Bronchial epithelial cell (primary cell): Measurements from ENCODE around the gene RHBDL1. TPM values are rescaled to one million over a fixed set of nuclear protein-coding genes. Genes with fewer than 3 reads are reported as not detected.

ENCODE experiments used
- DNase-seq: peaks from one replicate; pipeline ENCODE4 v3.0.0-alpha.2; 2010; ENCODE audit warnings: low read depth
- FAIRE-seq: peaks from 2 replicates; lab custom pipeline; 2011; peaks lifted over from hg19 to GRCh38; lab: Jason Lieb, UNC
- H3K27me3 ChIP-seq: 2 replicates; pipeline ENCODE4 v1.5.1; 2011; ENCODE audit warnings: low read length; ENCODE audit not compliant: control insufficient read depth, insufficient read depth
- H3K36me3 ChIP-seq: 2 replicates; pipeline ENCODE4 v1.5.1; 2011; ENCODE audit warnings: low read length; ENCODE audit not compliant: control insufficient read depth, insufficient read depth
- H3K4me3 ChIP-seq: 2 replicates; pipeline ENCODE4 v1.5.1; 2011; ENCODE audit warnings: mild to moderate bottlenecking, low read depth, low read length, control low read depth
- total RNA-seq: library from RNA; depleted of rRNA; stranded (reverse); fragments of >200 nt; gene quantifications from 2 replicates; pipeline ENCODE4 v1.2.1, GENCODE V29; 2014
- TF ChIP-seq, protein P1 (sequence below): IDR thresholded peaks from 2 replicates; pipeline ENCODE4 v1.5.1; 2011; ENCODE audit warnings: mild to moderate bottlenecking, moderate library complexity, low read length, control low read depth, inconsistent platforms; ENCODE audit not compliant: insufficient read depth, severe bottlenecking

Gene RHBDL1
- total RNA-seq, 1 donor from 2014 or later: 14.0 TPM

DNA sequence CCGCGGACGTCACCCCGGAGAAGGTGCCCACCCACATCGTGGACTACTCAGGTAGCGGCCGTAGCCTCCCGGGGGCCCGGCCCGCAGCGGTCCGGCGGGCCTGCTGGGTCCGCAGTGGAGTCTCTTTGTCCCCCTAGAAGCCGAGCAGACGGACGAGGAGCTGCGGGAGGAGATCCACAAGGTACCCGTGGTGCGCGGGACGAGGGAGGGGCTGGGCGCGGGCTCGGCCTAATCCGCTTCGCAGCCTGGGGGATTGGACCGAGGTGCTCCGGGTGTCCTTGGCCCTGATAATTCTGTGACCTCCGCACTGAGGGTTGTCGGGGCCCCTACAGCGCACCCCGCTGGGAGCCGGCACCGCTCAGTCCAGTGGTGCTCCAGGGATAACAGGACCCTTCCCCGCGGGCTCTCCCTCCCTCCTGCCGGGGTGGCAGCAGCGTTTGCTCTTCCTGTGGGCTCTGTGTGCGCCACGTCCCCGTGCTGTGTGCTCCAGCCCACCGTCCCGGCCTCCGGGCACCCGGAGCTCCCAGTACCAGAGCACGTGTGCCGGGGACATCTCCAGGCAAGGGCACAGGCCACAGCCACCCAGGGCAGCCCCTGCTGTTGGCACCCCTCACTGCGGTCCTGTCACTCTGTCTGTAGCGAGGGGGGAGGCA lies 6.8 kb upstream of the RHBDL1 start:
- DNase-seq: no peak
- TF ChIP-seq, protein P1, sequence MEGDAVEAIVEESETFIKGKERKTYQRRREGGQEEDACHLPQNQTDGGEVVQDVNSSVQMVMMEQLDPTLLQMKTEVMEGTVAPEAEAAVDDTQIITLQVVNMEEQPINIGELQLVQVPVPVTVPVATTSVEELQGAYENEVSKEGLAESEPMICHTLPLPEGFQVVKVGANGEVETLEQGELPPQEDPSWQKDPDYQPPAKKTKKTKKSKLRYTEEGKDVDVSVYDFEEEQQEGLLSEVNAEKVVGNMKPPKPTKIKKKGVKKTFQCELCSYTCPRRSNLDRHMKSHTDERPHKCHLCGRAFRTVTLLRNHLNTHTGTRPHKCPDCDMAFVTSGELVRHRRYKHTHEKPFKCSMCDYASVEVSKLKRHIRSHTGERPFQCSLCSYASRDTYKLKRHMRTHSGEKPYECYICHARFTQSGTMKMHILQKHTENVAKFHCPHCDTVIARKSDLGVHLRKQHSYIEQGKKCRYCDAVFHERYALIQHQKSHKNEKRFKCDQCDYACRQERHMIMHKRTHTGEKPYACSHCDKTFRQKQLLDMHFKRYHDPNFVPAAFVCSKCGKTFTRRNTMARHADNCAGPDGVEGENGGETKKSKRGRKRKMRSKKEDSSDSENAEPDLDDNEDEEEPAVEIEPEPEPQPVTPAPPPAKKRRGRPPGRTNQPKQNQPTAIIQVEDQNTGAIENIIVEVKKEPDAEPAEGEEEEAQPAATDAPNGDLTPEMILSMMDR: no peak
- FAIRE-seq: no peak
- Histone ChIP-seq H3K36me3 (peaks cover 26% of the 10 kb centered on the region), H3K4me3 (peak overlapping the region; percentile 98), H3K27me3 (no peaks in the 10 kb centered on the region)

GRCh38 chr16:669666-670065 lies 5.8 kb upstream of the RHBDL1 start:
- Histone ChIP-seq H3K27me3 (no peaks in the 10 kb centered on the region), H3K4me3 (no peak overlapping the region), H3K36me3 (peaks cover 31% of the 10 kb centered on the region)
- no peak for DNase-seq
- TF ChIP-seq, protein P1: no peak
- FAIRE-seq: no peak

- DNase-seq: no peak
- TF ChIP-seq, protein P1: no peak
- Histone ChIP-seq H3K36me3 (peaks cover 31% of the 10 kb centered on the region), H3K4me3 (no peak overlapping the region), H3K27me3 (no peaks in the 10 kb centered on the region)
- no peak for FAIRE-seq
These were observed 4.8 kb upstream of the RHBDL1 start for GRCh38 chr16:670485-671352.

GRCh38 chr16:671353-672131 lies 3.9 kb upstream of the RHBDL1 start:
- H3K36me3 ChIP-seq: peaks cover 31% of the 10 kb centered on the region
- H3K27me3 ChIP-seq: no peaks in the 10 kb centered on the region
- TF ChIP-seq, protein P1: no peak
- FAIRE-seq (no peak), DNase-seq (no peak)
- H3K4me3 ChIP-seq: no peak overlapping the region

DNA sequence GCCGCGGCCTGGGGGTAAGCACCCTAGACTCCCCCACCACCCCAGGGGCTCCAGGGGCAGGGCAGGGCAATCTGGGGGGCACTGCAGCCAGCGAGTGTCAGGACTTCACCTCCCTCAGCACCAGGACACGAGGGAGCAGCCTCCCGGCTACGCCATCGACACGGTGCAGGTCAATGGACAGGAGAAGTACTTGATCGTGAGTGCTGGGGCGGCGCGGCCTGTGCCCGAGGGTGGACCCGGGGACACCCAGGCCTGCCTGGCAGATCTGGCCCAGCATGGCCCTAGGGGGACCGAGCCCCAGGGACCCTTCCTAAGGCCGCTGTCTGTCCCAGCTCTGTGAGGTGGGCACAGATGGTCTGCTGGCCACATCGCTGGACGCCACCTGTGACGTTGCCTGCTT lies 3.1 kb upstream of the RHBDL1 start:
- FAIRE-seq: no peak
- Histone ChIP-seq H3K27me3 (no peaks in the 10 kb centered on the region), H3K36me3 (peaks cover 31% of the 10 kb centered on the region), H3K4me3 (no peak overlapping the region)
- TF ChIP-seq, protein P1: no peak
- DNase-seq: no peak
